Naive thymus-derived CD8-positive, alpha-beta T cell (primary cell): ENCODE data around the gene FLT3. TPM values are rescaled to one million over a fixed set of nuclear protein-coding genes. Genes with fewer than 3 reads are reported as not detected.

Experiments
- ATAC-seq, 2 donors: fragments of 150-1000 bp; cut with Tn5 transposase in 1 of 2; sonication (Bioruptor Pico), chemical (Tn5 transposase) in 1 of 2; 1 replicate in 1 of 2; 2 replicates in 1 of 2; pipeline ENCODE4 v1.10.0; 2021; ENCODE audit warnings: mild to moderate bottlenecking in 2 of 2, moderate library complexity in 2 of 2
- POLR2A ChIA-PET: fragments of 350-600 bp; sonication (Branson Sonifier 250); formaldehyde crosslinking; loops from one replicate; lab custom pipeline; 2021; ENCODE audit warnings: antibody characterized with exemption; lab: Charles Lee
- DNase-seq, 10 donors: peaks; one replicate each; pipeline versions ENCODE4 v3.0.0 to v3.0.0-alpha.2; 2020 to 2022
- H3K27ac Mint-ChIP-seq, 10 donors: one replicate each; pipeline ENCODE4 v1.8.0; 2020 to 2022; ENCODE audit warnings: mild to moderate bottlenecking in 10 of 10, mixed read lengths in 10 of 10, moderate library complexity in 4 of 10, inconsistent platforms in 1 of 10
- H3K27me3 Mint-ChIP-seq, 5 donors: one replicate each; pipeline ENCODE4 v1.8.0; 2021 to 2022; ENCODE audit warnings: mixed read lengths in 5 of 5
- H3K36me3 Mint-ChIP-seq, 3 donors: one replicate each; pipeline ENCODE4 v1.8.0; 2020 to 2022; ENCODE audit warnings: mixed read lengths in 3 of 3, mild to moderate bottlenecking in 2 of 3, inconsistent platforms in 1 of 3
- H3K4me1 Mint-ChIP-seq, 4 donors: one replicate each; pipeline ENCODE4 v1.8.0; 2021 to 2022; ENCODE audit warnings: mixed read lengths in 4 of 4
- H3K4me3 Mint-ChIP-seq, 10 donors: one replicate each; pipeline ENCODE4 v1.8.0; 2020 to 2022; ENCODE audit warnings: mild to moderate bottlenecking in 10 of 10, mixed read lengths in 10 of 10, moderate library complexity in 6 of 10, inconsistent platforms in 1 of 10
- H3K9me3 Mint-ChIP-seq, 9 donors: one replicate each; pipeline ENCODE4 v1.8.0; 2020 to 2022; ENCODE audit warnings: mixed read lengths in 9 of 9, mild to moderate bottlenecking in 3 of 9, inconsistent platforms in 1 of 9, moderate library complexity in 1 of 9
- polyA plus RNA-seq, 3 donors: library from polyadenylated mRNA; unstranded; fragments of 300-500 nt; fragmentation: Illumina TruSeq; gene quantifications; one replicate each; pipeline ENCODE4 v1.2.3, GENCODE V29; 2021
- total RNA-seq, 8 experiments: library from RNA in 2 of 8; stranded (reverse) in 2 of 8; gene quantifications; one replicate each; pipeline ENCODE4 v1.2.3 and lab custom pipeline; 2021 to 2026

FLT3 gene
- total and polyA plus RNA-seq, 5 experiments from 2014 or later = 0.08 to 0.13 TPM; not detected in 3

DNA sequence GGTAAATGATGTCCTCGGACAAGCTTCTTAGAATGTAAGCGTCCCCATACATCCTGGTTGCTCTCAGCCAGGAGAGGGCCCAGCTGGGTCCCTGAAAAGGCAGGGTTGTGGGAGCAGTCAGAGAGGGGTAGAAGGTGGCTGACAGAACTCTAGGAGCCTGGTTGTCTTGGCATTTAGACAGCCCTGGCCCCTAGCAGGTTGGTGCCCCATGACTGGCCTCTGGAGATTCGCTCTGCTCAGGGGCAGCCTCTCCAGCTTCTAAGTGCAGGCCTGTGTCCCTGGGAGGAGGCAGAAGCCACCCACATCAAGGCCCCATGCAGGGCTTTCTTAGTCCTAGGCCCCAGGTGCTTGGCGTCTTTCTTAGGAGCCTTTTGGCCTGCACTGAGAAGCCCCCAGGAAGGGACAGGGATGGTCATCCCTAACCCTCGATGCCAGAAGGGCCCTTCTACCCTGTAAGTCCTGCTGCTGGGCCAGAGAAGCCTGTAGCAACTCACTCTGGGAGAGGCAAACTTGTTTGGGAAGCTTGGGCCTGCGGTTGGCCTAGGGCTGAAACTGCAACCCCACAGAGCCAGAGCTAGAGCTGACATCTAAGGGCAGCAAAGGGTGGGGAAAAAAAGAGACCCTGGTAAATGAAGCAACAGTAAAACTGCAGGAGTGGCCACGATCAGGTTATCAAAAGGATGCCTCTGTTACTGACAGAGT, 128.4 kb downstream of the FLT3 start:
- no peak overlapping the region for H3K4me3 Mint-ChIP-seq
- H3K36me3 Mint-ChIP-seq = no peaks in the 10 kb centered on the region
- peak overlapping the region in 1 of 10 donors; percentile 15 for H3K27ac Mint-ChIP-seq
- POLR2A ChIA-PET = no interaction called here
- peaks cover 10 to 33% (median 30%) of the 10 kb centered on the region in 4 donors for H3K4me1 Mint-ChIP-seq
- H3K9me3 Mint-ChIP-seq = no peaks in the 10 kb centered on the region
- DNase-seq = no peak
- ATAC-seq = no peak
- peaks cover 44 to 85% (median 70%) of the 10 kb centered on the region in 5 donors for H3K27me3 Mint-ChIP-seq

DNA sequence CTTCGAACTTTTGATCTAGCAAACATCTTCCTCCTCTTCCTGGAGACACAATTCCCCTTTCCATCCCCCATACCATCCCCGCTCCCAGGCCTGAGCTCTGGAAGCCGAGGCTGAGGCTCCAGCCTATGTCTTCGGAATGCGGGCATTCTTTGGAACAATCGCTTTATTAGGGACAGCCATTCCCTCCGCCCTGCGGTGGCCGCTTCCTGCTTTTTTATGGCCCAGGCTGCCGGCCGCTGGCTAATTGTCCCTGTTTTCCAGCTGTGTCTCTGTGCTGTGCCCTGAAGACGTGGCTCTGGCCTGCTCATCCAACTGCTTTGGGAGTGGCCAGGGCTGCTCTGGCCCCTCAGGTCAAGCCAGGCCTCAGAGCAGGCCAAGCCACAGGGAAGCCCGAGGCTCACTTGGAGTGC, 129.1 kb downstream of the FLT3 start:
- POLR2A ChIA-PET = no interaction called here
- Mint-ChIP-seq H3K27ac (no peak overlapping the region), H3K9me3 (no peaks in the 10 kb centered on the region), H3K36me3 (no peaks in the 10 kb centered on the region), H3K4me1 (peaks cover 11 to 36% (median 33%) of the 10 kb centered on the region in 4 donors), H3K27me3 (peaks cover 44 to 86% (median 70%) of the 10 kb centered on the region in 5 donors), H3K4me3 (no peak overlapping the region)
- DNase-seq (no peak), ATAC-seq (no peak)

DNA sequence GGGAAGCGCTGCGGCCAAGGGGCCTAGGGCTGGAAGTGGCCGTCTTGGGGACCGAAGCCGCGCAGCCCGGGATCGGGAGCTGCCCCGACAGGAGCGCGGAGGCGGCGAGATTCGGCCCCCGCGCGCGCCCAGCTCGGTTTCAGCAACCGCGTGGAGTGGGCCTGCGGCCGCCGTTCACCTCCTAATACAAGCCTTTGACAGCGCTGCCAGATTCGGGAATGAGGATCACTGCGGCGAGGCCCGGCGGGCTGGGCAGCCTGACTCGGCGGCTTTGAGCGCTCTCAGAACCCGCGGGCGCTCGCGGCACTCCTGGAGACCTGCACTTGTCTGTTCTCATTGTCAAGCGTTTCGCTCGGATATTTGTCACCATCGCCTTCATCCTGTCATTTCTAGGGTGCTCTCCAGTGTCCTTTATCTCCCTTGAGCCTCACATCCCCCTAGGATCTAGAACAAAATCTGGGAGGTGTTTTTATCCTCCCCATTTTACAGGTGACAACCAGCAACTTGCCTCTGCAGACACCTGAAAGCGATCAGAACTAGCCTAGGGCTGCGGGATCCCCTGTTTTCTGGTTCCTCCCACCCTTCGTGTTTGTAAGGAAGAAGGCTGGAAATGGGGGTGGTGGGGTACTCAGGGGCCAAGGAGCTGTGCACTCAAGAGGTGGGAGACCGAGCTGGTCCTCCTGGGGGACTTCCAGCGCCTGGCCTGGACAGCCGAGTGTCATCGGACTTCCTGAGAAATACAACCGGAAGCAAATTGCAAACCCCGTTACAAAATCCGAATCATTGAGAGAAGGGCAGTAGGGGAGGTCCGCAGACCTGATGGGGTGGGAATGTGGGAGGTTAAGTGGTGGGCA, 129.8 kb downstream of the FLT3 start:
- ATAC-seq = no peak
- H3K4me1 Mint-ChIP-seq = peaks cover 13 to 38% (median 33%) of the 10 kb centered on the region in 4 donors
- H3K36me3 Mint-ChIP-seq = no peaks in the 10 kb centered on the region
- POLR2A ChIA-PET = no interaction called here
- H3K4me3 Mint-ChIP-seq = no peak overlapping the region
- no peak overlapping the region for H3K27ac Mint-ChIP-seq
- H3K9me3 Mint-ChIP-seq = no peaks in the 10 kb centered on the region
- peaks cover 46 to 86% (median 71%) of the 10 kb centered on the region in 5 donors for H3K27me3 Mint-ChIP-seq
- peak in 1 of 10 donors; percentile 10 for DNase-seq

DNA sequence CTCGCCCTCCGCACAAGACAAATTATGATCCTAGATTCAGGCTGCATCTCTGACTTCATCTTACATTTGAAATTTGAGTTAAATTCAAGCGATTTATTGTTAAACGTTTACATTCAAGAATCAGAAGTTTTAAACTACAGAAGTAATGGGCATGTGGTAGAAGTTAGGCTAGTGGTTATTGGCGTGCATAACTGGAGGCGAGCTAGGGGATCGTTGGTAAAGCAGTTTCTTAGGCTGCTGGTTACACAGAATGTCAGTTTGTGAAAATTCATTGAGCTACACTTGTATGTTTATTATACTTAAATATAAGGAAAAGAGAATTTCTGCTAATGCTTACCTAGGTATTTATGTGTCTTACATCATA, 130.5 kb downstream of the FLT3 start:
- Mint-ChIP-seq H3K27ac (no peak overlapping the region), H3K4me3 (peak overlapping the region in 5 of 10 donors; percentile 11 to 77 (median 46)), H3K27me3 (peaks cover 42 to 86% (median 70%) of the 10 kb centered on the region in 5 donors), H3K36me3 (no peaks in the 10 kb centered on the region), H3K4me1 (peaks cover 13 to 38% (median 29%) of the 10 kb centered on the region in 4 donors), H3K9me3 (no peaks in the 10 kb centered on the region)
- DNase-seq = no peak
- no peak for ATAC-seq
- POLR2A ChIA-PET = no interaction called here

DNA sequence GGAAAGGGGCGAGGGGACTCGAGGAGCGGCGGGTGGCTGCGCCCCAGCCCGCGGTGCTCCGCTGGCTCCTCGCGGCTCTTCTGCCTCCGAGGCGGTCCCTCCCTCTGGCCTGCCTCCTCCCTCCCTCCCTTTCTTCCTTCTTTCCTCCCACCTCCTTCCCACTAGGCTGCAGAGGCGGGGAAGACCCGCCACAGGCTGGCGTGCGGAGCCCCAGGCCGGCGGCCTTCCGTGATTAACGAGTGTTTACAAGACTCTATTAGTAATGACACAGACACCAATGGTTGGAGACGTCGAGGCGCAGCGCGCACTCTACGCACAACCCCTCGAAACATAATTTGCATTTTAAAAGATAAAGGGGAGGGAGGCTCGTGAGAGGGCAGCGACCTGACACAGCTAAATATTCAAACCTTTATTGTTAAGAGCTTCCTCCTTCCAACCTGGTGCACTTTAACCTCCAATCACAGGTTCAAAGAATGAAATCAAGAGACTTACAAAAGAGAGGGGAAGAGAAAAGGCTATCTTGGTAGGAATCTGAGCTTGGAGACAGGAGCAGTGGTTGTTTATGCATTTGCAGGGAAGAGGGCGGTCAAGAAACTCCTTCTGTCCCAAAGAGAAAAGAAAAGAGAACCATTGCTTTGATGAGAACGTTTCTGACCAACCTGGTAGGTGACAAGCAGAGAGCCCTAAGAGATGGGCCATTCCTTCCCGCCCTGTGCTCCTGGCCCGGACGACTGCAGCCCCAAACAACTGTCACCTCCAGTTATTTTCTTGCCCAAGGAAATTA, 131.1 kb downstream of the FLT3 start, which contains the start of gene CDX2:
Gene CDX2 (minus strand): TSS at position 234 of the 784 bp plus-strand sequence. CDS start 309 bp downstream, outside the sequence.
- POLR2A ChIA-PET = no interaction called here
- Mint-ChIP-seq H3K27me3 (peaks cover 42 to 85% (median 68%) of the 10 kb centered on the region in 5 donors), H3K27ac (no peak within 1 kb of the TSS), H3K4me3 (peak within 1 kb of the TSS in 9 of 10 donors; percentile 38 to 77 (median 62)), H3K4me1 (peaks cover 13 to 38% (median 29%) of the 10 kb centered on the region in 4 donors), H3K36me3 (no peaks in the 10 kb centered on the region), H3K9me3 (no peaks in the 10 kb centered on the region)
- ATAC-seq (no peak), DNase-seq (peak in 1 of 10 donors; percentile 6)

DNA sequence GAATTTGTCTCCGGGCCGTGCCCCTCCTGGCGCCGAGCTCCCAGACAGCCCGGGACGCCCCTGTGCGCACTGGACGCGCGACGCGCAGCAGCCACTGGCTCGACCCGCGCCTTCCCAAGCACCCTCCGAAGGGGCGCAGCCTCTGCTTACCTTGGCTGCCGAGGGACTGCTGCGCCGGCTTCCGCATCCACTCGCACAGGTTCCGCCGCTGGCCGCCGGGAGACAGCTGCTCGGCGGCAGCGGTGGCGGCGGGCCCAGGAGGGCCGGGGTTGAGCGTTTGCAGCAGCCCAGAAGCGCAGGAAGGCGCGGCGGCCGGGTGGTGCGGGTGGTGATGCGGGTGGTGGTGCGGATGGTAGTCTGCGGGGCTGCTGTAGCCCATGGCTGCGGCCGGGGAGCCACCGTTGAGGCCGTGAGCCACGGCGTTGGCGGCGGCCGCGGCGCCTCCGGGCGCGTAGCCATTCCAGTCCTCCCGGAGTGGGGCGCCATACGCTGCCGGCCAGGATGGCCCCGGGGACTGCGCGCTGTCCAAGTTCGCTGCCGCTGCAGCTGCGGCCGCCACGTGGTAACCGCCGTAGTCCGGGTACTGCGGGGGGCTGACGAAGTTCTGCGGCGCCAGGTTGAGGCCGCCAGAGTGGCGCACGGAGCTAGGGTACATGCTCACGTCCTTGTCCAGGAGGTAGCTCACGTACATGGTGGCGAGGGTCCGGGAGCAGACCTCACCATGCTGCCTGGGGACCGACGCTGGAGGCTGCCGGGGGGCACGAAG, 131.9 kb downstream of the FLT3 start:
- DNase-seq (peak in 1 of 10 donors; percentile 16), ATAC-seq (peak in 1 of 2 donors; percentile 25)
- Mint-ChIP-seq H3K4me3 (peak overlapping the region in 2 of 10 donors; percentile 19 to 62), H3K4me1 (peaks cover 13 to 38% (median 29%) of the 10 kb centered on the region in 4 donors), H3K9me3 (no peaks in the 10 kb centered on the region), H3K27ac (no peak overlapping the region), H3K27me3 (peaks cover 40 to 86% (median 67%) of the 10 kb centered on the region in 5 donors), H3K36me3 (no peaks in the 10 kb centered on the region)
- POLR2A ChIA-PET = no interaction called here

DNA sequence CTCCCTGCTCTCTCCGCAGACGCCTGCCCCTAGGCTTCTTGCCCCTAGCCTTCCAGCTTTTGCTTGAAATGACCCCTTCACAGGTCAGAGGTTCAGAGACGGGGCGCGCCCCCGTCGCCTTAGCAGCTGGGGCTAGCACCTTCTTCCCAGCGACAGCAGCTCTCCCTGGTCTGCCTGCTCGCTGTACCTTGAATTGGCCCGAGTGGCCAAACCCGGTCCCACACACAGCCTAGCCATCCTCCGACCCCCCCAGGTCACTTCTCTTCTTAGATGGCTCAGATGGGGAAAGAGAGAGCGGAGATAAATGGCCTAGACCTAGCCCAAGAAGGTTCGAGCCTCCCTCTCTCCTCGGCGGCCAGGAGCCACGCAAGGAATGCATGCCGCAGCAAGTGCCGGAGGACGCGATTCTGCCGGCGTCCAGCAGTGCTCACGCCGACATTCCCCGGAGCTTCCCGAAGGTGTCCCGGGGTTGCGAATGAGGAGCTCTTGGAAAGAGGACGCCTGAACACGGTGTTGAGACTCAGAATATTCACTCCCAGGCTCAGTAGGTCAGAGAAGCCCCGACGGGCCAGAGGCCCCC, 132.6 kb downstream of the FLT3 start:
- Mint-ChIP-seq H3K9me3 (no peaks in the 10 kb centered on the region), H3K27ac (peak overlapping the region in 1 of 10 donors; percentile 67)
- POLR2A ChIA-PET = no interaction called here

DNA sequence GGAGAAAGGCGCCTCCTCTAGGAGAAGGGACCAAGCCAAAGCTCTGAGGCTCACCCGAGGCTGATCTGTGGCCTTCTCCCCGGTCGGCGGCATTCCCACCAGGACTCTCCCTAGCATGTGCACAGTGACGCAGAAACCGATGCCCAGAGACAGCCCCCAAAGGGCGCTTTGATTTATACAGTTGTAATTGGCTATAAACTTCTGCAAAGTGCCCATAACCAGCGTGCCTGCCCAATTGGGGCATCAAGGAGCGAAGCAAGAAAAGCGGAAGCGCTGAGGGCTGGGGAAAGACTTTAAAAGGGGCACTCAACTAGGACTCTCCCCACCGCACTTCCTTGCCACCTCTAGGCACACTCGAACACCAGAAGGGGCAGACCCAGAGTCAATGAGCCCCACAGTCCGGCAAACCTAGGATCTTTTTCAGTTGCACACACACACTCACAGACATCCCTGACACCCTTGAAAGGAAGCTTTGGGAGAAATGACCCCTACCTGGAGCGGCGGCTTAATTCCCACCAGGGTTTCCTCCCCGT, 133.1 kb downstream of the FLT3 start:
- Mint-ChIP-seq H3K27me3 (peaks cover 42 to 89% (median 65%) of the 10 kb centered on the region in 5 donors), H3K4me1 (peaks cover 13 to 38% (median 30%) of the 10 kb centered on the region in 4 donors), H3K36me3 (no peaks in the 10 kb centered on the region), H3K4me3 (peak overlapping the region in 6 of 10 donors; percentile 48 to 63 (median 58)), H3K9me3 (no peaks in the 10 kb centered on the region), H3K27ac (no peak overlapping the region)
- peak in 1 of 10 donors; percentile 10 for DNase-seq
- POLR2A ChIA-PET = no interaction called here
- no peak for ATAC-seq

More for the DNA sequence above, 132.6 kb downstream of the FLT3 start:
- H3K4me3 Mint-ChIP-seq = peak overlapping the region in 9 of 10 donors; percentile 4 to 59 (median 48)
- ATAC-seq (no peak), DNase-seq (peak in 1 of 10 donors; percentile 10)
- peaks cover 13 to 38% (median 29%) of the 10 kb centered on the region in 4 donors for H3K4me1 Mint-ChIP-seq
- peaks cover 38 to 85% (median 62%) of the 10 kb centered on the region in 5 donors for H3K27me3 Mint-ChIP-seq
- no peaks in the 10 kb centered on the region for H3K36me3 Mint-ChIP-seq

DNA sequence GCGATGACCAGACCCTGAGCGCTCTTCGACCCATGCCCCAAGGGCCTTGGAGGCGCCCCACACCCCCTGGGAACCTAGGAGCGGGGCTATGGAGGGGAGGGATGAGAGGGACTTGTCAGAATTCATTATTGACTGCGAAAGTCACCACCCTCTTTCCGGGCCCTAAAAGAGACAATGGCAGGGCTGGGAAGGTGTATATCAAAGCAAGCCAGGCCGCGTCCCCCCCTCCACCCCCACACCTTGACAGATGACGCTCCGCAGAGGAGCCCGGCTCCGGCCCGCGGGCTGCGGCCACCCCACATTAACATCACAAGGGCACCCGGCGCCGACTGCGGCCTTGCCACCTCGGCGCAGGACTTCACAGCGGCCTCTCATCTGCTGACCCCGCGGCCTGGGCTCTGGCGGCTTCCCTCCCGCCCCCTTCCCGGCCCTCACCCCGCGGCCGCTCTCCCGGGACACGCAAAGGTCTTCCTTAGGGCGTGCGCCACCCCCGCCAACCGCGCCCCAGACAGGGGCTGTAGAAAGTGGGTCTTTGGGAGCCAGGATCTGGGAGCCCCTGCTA, 133.7 kb downstream of the FLT3 start:
- POLR2A ChIA-PET = no interaction called here
- no peak for ATAC-seq
- peaks cover 45 to 95% (median 68%) of the 10 kb centered on the region in 5 donors for H3K27me3 Mint-ChIP-seq
- no peaks in the 10 kb centered on the region for H3K36me3 Mint-ChIP-seq
- peaks cover 13 to 38% (median 31%) of the 10 kb centered on the region in 4 donors for H3K4me1 Mint-ChIP-seq
- DNase-seq = no peak
- peak overlapping the region in 4 of 10 donors; percentile 48 to 59 (median 56) for H3K4me3 Mint-ChIP-seq
- no peak overlapping the region for H3K27ac Mint-ChIP-seq
- H3K9me3 Mint-ChIP-seq = no peaks in the 10 kb centered on the region

DNA sequence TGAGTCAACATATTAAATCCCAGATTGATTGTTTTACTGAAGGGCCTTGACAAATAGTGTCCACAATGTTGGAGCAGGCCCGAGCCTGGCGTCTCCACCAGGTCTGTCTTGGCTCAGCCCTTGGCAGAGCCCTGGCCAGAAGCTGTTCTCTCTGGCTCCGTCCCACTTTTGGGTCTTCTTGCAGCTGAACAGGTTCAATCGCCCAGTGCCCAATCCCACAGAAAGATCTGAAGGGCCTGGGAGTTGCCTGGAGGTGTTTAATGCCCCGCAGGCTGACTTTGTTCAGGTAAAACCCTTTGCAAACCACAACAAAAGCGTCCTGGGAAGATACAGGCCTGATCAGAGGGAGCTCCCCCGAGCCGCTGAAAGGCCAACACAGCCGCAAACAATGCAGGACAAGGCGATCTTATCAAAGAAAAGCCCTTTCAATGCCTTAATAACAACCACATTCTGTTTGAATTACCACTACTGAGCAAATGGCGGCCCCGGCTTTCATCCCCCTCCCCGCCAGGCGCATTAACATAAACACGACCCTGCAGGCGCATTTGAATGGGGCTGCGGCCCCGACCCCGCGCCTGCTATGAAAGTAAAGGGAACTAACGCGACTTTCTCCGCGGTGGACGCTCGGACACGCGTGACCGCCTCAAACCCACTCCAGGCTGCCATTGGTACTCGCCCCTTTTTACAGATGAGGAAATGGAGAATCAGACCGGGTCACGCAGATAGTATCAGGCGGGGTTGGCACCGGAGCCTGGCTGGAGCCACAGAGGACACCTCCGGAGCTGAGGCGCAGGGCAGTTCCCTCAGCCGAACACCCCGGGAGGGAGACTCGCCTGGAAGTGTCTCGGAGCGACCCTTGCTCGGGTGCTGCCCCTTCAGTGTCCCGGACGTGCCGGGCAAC, 134.4 kb downstream of the FLT3 start:
- no peak overlapping the region for H3K27ac Mint-ChIP-seq
- no peaks in the 10 kb centered on the region for H3K36me3 Mint-ChIP-seq
- POLR2A ChIA-PET = no interaction called here
- ATAC-seq (no peak), DNase-seq (no peak)
- H3K9me3 Mint-ChIP-seq = no peaks in the 10 kb centered on the region
- H3K4me3 Mint-ChIP-seq = peak overlapping the region in 4 of 10 donors; percentile 22 to 45 (median 36)
- H3K4me1 Mint-ChIP-seq = peaks cover 17 to 38% (median 35%) of the 10 kb centered on the region in 4 donors
- peaks cover 48 to 95% (median 67%) of the 10 kb centered on the region in 5 donors for H3K27me3 Mint-ChIP-seq
